ENCODE results near the gene HOXD9. TPM values are rescaled to one million over a fixed set of nuclear protein-coding genes. Genes with fewer than 3 reads are reported as not detected.

Gene HOXD9
- total RNA-seq, 1 donor from 2014 or later = 0.16 TPM

DNA sequence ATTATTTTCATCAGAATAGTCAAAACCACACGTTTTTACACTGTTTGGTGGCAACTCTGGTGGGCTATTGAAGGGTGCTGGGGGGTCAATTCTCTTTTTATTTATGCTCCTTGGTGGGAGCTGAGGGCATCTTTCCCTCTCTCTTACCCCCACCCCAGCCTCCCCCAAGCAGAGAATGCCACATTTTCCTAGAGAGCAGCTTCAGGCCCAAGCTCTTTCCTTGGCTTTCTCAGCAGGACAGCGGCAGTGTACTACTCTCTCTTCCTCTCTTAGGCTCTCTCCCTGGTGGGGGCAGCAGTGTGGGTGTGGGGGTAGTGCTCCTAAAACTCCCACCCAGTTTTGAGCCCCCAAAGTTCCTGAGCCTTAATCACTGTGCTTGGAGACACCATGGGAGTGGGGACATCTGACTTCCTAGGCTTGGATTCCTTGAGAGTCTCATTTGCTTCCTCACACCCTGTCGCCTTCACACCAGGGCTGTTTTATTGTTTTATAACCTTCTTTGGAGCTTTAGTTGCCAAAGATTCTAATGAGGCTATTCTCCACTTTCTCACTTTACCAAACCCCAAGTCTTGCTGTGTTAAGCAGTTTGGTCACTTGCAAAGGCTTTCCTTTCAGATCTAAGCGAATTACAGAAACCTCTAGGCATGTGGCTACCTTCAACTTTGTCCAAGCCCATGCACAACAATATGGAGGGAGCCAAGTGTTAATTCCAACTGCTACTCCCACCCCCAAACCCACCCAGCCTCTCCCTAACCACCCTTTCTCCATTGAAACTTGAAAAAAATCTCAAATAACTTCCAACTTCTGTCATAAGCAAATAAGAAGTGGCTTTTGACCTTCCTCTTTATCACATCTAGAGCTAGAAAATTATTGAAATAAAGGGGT lies 22.8 kb downstream of the HOXD9 start:
- no peak overlapping the region for H3K27ac ChIP-seq (replicated peaks)
- intact Hi-C loops (cut with micrococcal nuclease) = no loop called here
- DNase-seq = no peak
- no peaks in the 10 kb centered on the region for H3K36me3 ChIP-seq
- no peak overlapping the region for H3K4me3 ChIP-seq
- H3K27me3 ChIP-seq (ENCODE audit: low read depth) = peaks cover 100% of the 10 kb centered on the region
- TF ChIP-seq, protein P1, sequence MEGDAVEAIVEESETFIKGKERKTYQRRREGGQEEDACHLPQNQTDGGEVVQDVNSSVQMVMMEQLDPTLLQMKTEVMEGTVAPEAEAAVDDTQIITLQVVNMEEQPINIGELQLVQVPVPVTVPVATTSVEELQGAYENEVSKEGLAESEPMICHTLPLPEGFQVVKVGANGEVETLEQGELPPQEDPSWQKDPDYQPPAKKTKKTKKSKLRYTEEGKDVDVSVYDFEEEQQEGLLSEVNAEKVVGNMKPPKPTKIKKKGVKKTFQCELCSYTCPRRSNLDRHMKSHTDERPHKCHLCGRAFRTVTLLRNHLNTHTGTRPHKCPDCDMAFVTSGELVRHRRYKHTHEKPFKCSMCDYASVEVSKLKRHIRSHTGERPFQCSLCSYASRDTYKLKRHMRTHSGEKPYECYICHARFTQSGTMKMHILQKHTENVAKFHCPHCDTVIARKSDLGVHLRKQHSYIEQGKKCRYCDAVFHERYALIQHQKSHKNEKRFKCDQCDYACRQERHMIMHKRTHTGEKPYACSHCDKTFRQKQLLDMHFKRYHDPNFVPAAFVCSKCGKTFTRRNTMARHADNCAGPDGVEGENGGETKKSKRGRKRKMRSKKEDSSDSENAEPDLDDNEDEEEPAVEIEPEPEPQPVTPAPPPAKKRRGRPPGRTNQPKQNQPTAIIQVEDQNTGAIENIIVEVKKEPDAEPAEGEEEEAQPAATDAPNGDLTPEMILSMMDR (IDR thresholded peaks at IDR 0.05; ENCODE audit: borderline replicate concordance) = no peak
- H3K4me1 ChIP-seq = peaks cover 6% of the 10 kb centered on the region
- H3K9me3 ChIP-seq (replicated peaks) = no peaks in the 10 kb centered on the region

DNA sequence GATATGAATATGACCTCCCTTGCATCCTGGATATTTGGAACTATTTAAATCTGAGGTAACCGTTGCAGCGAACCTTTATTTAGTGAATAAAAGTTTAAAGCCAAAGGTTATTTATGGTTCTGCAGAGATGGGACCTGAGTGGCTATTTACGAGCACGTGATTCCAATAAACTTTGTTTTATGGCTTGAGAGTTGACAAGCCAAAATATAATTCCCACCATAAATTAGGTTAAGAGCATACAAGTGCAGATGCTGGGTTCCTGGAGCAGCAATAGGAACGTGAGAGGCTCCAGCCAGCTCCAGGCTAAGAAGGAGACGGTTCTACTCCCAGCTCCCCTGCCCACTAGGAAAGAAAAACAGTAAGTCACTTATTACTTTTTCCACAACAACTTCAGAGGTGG lies 23.6 kb downstream of the HOXD9 start:
- H3K36me3 ChIP-seq = no peaks in the 10 kb centered on the region
- no peaks in the 10 kb centered on the region for H3K4me1 ChIP-seq
- intact Hi-C loops (cut with micrococcal nuclease) = no loop called here
- H3K27ac ChIP-seq (replicated peaks) = no peak overlapping the region
- no peak overlapping the region for H3K4me3 ChIP-seq
- no peaks in the 10 kb centered on the region for H3K9me3 ChIP-seq (replicated peaks)
- DNase-seq = no peak
- TF ChIP-seq, protein P1 (IDR thresholded peaks at IDR 0.05; ENCODE audit: borderline replicate concordance) = no peak
- H3K27me3 ChIP-seq (ENCODE audit: low read depth) = peaks cover 100% of the 10 kb centered on the region

DNA sequence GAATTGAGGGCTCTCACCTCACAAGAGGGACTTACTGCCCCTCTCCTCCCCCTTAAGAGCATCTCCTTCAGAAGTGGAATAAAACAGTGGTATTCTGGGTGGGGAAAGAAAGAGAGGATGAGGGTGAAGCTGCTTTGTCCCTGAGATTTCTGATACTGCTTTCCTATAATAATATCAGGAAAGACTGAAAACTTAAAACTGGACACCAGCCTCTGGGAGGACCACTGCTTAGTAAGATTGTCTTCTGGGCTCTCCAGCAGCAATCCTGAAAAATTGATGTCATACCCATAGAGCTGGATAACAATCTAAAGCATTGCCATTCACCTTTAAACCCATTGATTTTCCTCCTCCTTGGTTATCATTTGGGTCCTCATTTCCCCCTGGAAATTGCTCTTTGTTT lies 24.1 kb downstream of the HOXD9 start:
- Histone ChIP-seq H3K4me1 (peaks cover 3% of the 10 kb centered on the region), H3K4me3 (no peak overlapping the region), H3K27ac (replicated peaks) (no peak overlapping the region), H3K9me3 (replicated peaks) (no peaks in the 10 kb centered on the region), H3K36me3 (no peaks in the 10 kb centered on the region), H3K27me3 (ENCODE audit: low read depth) (peaks cover 100% of the 10 kb centered on the region)
- intact Hi-C loops (cut with micrococcal nuclease) = no loop called here
- TF ChIP-seq, protein P1 (IDR thresholded peaks at IDR 0.05; ENCODE audit: borderline replicate concordance) = no peak
- no peak for DNase-seq

DNA sequence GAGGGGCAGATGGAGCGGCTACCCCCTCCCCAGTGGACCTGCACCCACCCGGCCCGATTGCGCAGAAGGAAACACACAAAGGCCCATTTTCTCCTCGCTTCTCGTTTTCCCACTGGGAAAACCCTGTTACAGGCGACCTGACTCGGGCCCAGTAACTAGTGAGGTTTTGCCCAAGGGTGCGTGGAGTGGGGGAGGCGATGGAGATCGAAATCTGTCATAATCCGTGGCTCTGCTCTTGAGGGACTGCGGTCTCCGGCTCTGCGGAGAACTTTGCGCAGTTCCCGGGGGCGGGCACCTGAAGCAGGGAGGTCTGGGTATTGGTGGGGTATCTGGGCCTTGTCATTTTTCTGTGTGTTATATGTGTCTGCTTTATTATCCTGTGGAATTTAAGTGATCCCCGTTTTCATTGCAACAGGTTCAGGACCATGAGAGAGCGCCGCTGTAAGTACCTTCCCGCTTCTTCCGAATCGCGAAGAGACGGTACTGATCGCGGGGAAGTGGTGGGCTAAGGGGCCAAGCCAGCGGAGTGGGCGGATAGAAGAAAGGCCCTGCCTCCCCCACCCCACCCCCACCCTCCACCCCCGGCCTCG lies 24.8 kb downstream of the HOXD9 start:
- no peaks in the 10 kb centered on the region for H3K9me3 ChIP-seq (replicated peaks)
- no peak overlapping the region for H3K4me3 ChIP-seq
- TF ChIP-seq, protein P1 (IDR thresholded peaks at IDR 0.05; ENCODE audit: borderline replicate concordance) = no peak
- no peaks in the 10 kb centered on the region for H3K36me3 ChIP-seq
- H3K4me1 ChIP-seq = peaks cover 8% of the 10 kb centered on the region
- intact Hi-C loops (cut with micrococcal nuclease) = no loop called here
- no peak for DNase-seq
- H3K27me3 ChIP-seq (ENCODE audit: low read depth) = peaks cover 100% of the 10 kb centered on the region
- H3K27ac ChIP-seq (replicated peaks) = no peak overlapping the region

DNA sequence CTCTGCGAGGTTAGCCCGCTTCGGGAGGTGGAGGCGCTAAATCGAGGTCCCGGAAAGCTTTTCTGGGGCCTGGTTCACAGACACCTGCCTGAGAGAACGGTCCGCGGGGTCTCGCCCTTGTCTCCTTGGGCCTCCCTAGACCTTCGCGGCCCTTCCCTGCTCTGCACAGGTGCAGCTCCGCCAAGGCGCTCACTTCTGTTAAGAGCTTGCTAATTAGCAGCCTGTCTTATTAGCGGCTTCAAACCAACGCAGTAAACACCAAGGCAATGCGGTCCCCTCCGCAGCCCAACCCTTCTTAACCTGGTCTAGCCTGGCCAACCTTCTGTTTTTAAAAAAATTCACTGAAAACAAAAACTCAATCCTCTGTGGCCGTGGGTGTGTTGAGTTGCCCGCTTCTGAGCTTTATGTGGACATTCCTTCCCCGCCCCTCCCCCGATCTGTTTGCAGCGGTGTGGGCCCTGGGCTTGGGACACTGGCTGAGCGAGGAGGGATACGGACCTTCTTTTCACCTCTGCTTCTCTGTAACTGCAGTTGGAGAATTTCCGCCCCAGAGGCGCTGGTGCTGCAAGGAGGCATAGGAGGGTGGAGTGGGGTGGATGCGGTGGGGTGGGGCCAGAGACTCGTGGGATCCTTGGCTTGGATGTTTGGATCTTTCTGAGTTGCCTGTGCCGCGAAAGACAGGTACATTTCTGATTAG lies 25.4 kb downstream of the HOXD9 start:
- H3K27me3 ChIP-seq (ENCODE audit: low read depth) = peaks cover 100% of the 10 kb centered on the region
- TF ChIP-seq, protein P1 (IDR thresholded peaks at IDR 0.05; ENCODE audit: borderline replicate concordance) = no peak
- no peak for DNase-seq

More for the DNA sequence above, 25.4 kb downstream of the HOXD9 start:
- H3K9me3 ChIP-seq (replicated peaks) = no peaks in the 10 kb centered on the region
- H3K36me3 ChIP-seq = no peaks in the 10 kb centered on the region
- no peak overlapping the region for H3K4me3 ChIP-seq
- intact Hi-C loops (cut with micrococcal nuclease) = no loop called here
- H3K4me1 ChIP-seq = peaks cover 10% of the 10 kb centered on the region
- H3K27ac ChIP-seq (replicated peaks) = no peak overlapping the region

Measured in left ventricle myocardium inferior (tissue), 1 donor.